Esophagus muscularis mucosa (tissue), 4 donors: ENCODE data around the gene JMJD7.

Experiments
- CTCF ChIP-seq, 3 experiments: fragments of 200-600 bp in 2 of 3; fragments of 450-650 bp in 1 of 3; sonication (generic) in 2 of 3; IDR thresholded peaks; one replicate each; pipeline ENCODE4 v1.5.1; 2017 to 2019; ENCODE audit warnings: antibody characterized with exemption in 3 of 3, mild to moderate bottlenecking in 2 of 3, moderate library complexity in 1 of 3
- EP300 ChIP-seq: sonication (generic); formaldehyde crosslinking; IDR thresholded peaks from one replicate; pipeline ENCODE4 v1.6.1; 2017; ENCODE audit warnings: antibody characterized with exemption
- POLR2A ChIP-seq: fragments of 450-650 bp; IDR thresholded peaks from one replicate; pipeline ENCODE4 v1.6.1; 2017; ENCODE audit warnings: antibody characterized with exemption, moderate library complexity, mild to moderate bottlenecking, low read depth
- POLR2AphosphoS5 ChIP-seq, 2 donors: sonication (generic); formaldehyde crosslinking; IDR thresholded peaks; one replicate each; pipeline ENCODE4 v1.6.1; 2017; ENCODE audit warnings: antibody characterized with exemption in 2 of 2

DNA sequence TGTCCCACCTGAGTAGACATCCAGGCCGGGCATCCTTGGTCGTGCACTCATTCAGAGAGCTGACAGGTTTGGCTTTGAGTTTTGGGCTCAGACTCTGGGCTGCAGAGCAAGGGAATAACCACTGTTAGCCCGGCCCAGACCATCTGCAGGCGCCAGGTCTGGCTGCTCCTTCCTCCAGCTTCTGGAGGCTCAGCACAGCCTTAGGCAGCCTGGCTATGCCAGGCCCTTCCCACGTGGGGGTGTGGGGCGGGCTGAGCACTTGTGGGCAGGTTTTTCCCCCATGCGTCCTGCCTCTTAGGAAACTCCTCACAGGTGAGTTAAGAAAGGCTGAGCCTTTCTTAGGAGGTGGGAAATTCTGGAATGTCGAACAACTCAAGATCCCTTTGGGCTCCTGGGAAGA is 22.0 kb downstream of the JMJD7 start:
- no peak for TF ChIP-seq EP300
- no peak for TF ChIP-seq CTCF (IDR thresholded peaks at IDR 0.05)
- no peak for TF ChIP-seq POLR2A
- no peak for TF ChIP-seq POLR2AphosphoS5 (IDR thresholded peaks at IDR 0.05)
